ENCODE data around the gene COMMD8. TPM values are rescaled to one million over a fixed set of nuclear protein-coding genes. Genes with fewer than 3 reads are reported as not detected.

Gene COMMD8
- total RNA-seq, 1 experiment from 2014 or later: 19.9 TPM

- TF ChIP-seq TCF7L2 (IDR thresholded peaks at IDR 0.05; ENCODE audit: borderline replicate concordance, extremely low read depth, insufficient read depth, insufficient read length): peak; percentile 7
- no peak for TF ChIP-seq RAD21 (IDR thresholded peaks at IDR 0.05; ENCODE audit: low read depth)
- no peak for TF ChIP-seq EGR1 (IDR thresholded peaks at IDR 0.05; ENCODE audit: low read depth)
- TF ChIP-seq ATF3 (IDR thresholded peaks at IDR 0.05): no peak
- TF ChIP-seq ZNF274 (IDR thresholded peaks at IDR 0.05; ENCODE audit: low read depth, low read length): no peak
- TF ChIP-seq ZFX (IDR thresholded peaks at IDR 0.05): 0 out of 2 replicates have a peak, but pooled peaks have one; percentile 17
Measured at GRCh38 chr4:47463235-47463956, at the start of gene COMMD8 (continued).

- ATAC-seq: no peak
- Histone ChIP-seq H3K4me3 (replicated peaks in 1 of 2; ENCODE audit: low read depth in 1 of 2, low read length in 2 of 2) (no peak overlapping the region), H3K27ac (ENCODE audit: low read depth, low read length) (no peak overlapping the region), H3K9me2 (ENCODE audit: insufficient read depth) (0 out of 2 replicates have a peak, but pooled peaks cover 3% of the 10 kb centered on the region), H3K36me3 (ENCODE audit: control insufficient read depth in 1 of 2, insufficient read depth in 2 of 2, low read length in 2 of 2) (no peaks in the 10 kb centered on the region), H3K9me3 (ENCODE audit: control insufficient read depth in 1 of 2, insufficient read depth in 1 of 2, low read depth in 1 of 2, low read length in 2 of 2) (no peaks in the 10 kb centered on the region), H3K4me2 (ENCODE audit: low read length) (no peak overlapping the region), H3K4me1 (ENCODE audit: control insufficient read depth in 1 of 2, insufficient read depth in 2 of 2, low read length in 2 of 2) (no peaks in the 10 kb centered on the region), H2AFZ (ENCODE audit: low read depth, low read length, poor library complexity, severe bottlenecking) (no peak overlapping the region), H3K27me3 (ENCODE audit: insufficient read depth, low read length) (no peaks in the 10 kb centered on the region), H3K79me2 (ENCODE audit: insufficient read depth, low read length) (no peaks in the 10 kb centered on the region), H4K20me1 (ENCODE audit: insufficient read depth) (no peaks in the 10 kb centered on the region), H3K9ac (ENCODE audit: low read length) (no peak overlapping the region)
- intact Hi-C loops (cut with micrococcal nuclease): no loop called here
- ChIA-PET CTCF (no interaction called here), RAD21 (ENCODE audit: low non-redundant PET in 1 of 2, low total read pairs in 2 of 2, uncharacterized antibody in 2 of 2, unreplicated experiment in 2 of 2) (no interaction called here), POLR2A (no interaction called here)
- TF ChIP-seq CBX3 (IDR thresholded peaks at IDR 0.05; ENCODE audit: low read depth) (no peak), JUND (IDR thresholded peaks at IDR 0.05) (no peak), POLR2AphosphoS5 (IDR thresholded peaks at IDR 0.05; ENCODE audit: low read depth, low read length) (no peak), SP1 (IDR thresholded peaks at IDR 0.05; ENCODE audit: low read depth) (no peak), CTCF (IDR thresholded peaks at IDR 0.05 in 2 of 3, conservative IDR thresholded peaks at IDR 0.05 in 1 of 3; ENCODE audit: borderline replicate concordance in 1 of 3, insufficient read depth in 1 of 3, low read depth in 2 of 3, low read length in 2 of 3) (peak in 1 of 3 experiments; percentile 30; a peak in 1 of 6 replicates), ATF3 (IDR thresholded peaks at IDR 0.05) (no peak)
- no peak for DNase-seq (ENCODE audit: low read depth, low spot score)
- BruUV-seq (replicated peaks): no TSS peak
Measured at GRCh38 chr4:47510506-47511143, 47.1 kb upstream of the COMMD8 start.

Measured in HCT116 (cell line).